Measurements from ENCODE around the gene ZNF22. TPM values are rescaled to one million over a fixed set of nuclear protein-coding genes. Genes with fewer than 3 reads are reported as not detected.

Gene ZNF22
- total RNA-seq, 1 experiment from 2014 or later, result 14.6 TPM

- H3K4me3 ChIP-seq (ENCODE audit: low read depth in 2 of 2, low read length in 2 of 2), result peak overlapping the region; percentile 46 to 65
- POLR2A ChIA-PET, result no interaction called here
- H3K27me3 ChIP-seq (ENCODE audit: control insufficient read depth, insufficient read depth, low read length), result no peaks in the 10 kb centered on the region
- in situ Hi-C loops (cut with HindIII; ENCODE audit: low pct_unique_long_range_greater_than_20kb, low sequenced_read_pairs) (no loop called here), intact Hi-C loops (cut with micrococcal nuclease; ENCODE audit: unreplicated experiment) (loop anchor here (2.0 kb wide), 1 partner anchor 42 kb away; no protein-coding TSS in a partner anchor)
- CTCF ChIA-PET, result interaction anchor here (1.5 to 2.3 kb wide), 2 partner anchors 12 to 41 kb away, joined by 6 to 17 read pairs; no protein-coding TSS in a partner anchor
- DNase-seq (ENCODE audit: low read depth, low spot score) (no peak), ATAC-seq (peak; percentile 84)
- H3K4me1 ChIP-seq (ENCODE audit: control insufficient read depth, insufficient read depth, low read length), result peaks cover 57% of the 10 kb centered on the region
- peak overlapping the region; percentile 96 for H3K27ac ChIP-seq (ENCODE audit: low read length)
- H3K36me3 ChIP-seq (ENCODE audit: control insufficient read depth, insufficient read depth, low read length), result no peaks in the 10 kb centered on the region
- no TSS peak for BruUV-seq (replicated peaks)
- H3K9me3 ChIP-seq (ENCODE audit: control insufficient read depth, insufficient read depth, low read depth, low read length), result no peaks in the 10 kb centered on the region
- TF ChIP-seq POLR2AphosphoS5 (IDR thresholded peaks at IDR 0.05; ENCODE audit: low read depth, low read length) (peak; percentile 77), CTCF (IDR thresholded peaks at IDR 0.05) (peak; percentile 100), SIN3A (IDR thresholded peaks at IDR 0.05; ENCODE audit: borderline replicate concordance, insufficient read depth, low read depth, low read length) (0 out of 2 replicates have a peak, but pooled peaks have one; percentile 34), TCF7L2 (IDR thresholded peaks at IDR 0.05; ENCODE audit: low read depth, low read length) (peak; percentile 55)
- TF ChIP-seq, protein P1, sequence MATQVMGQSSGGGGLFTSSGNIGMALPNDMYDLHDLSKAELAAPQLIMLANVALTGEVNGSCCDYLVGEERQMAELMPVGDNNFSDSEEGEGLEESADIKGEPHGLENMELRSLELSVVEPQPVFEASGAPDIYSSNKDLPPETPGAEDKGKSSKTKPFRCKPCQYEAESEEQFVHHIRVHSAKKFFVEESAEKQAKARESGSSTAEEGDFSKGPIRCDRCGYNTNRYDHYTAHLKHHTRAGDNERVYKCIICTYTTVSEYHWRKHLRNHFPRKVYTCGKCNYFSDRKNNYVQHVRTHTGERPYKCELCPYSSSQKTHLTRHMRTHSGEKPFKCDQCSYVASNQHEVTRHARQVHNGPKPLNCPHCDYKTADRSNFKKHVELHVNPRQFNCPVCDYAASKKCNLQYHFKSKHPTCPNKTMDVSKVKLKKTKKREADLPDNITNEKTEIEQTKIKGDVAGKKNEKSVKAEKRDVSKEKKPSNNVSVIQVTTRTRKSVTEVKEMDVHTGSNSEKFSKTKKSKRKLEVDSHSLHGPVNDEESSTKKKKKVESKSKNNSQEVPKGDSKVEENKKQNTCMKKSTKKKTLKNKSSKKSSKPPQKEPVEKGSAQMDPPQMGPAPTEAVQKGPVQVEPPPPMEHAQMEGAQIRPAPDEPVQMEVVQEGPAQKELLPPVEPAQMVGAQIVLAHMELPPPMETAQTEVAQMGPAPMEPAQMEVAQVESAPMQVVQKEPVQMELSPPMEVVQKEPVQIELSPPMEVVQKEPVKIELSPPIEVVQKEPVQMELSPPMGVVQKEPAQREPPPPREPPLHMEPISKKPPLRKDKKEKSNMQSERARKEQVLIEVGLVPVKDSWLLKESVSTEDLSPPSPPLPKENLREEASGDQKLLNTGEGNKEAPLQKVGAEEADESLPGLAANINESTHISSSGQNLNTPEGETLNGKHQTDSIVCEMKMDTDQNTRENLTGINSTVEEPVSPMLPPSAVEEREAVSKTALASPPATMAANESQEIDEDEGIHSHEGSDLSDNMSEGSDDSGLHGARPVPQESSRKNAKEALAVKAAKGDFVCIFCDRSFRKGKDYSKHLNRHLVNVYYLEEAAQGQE (IDR thresholded peaks at IDR 0.05; ENCODE audit: insufficient read depth in 1 of 2, low read depth in 2 of 2, low read length in 1 of 2), result no peak
These were observed 25.9 kb upstream of the ZNF22 start for GRCh38 chr10:44974628-44975430.

DNA sequence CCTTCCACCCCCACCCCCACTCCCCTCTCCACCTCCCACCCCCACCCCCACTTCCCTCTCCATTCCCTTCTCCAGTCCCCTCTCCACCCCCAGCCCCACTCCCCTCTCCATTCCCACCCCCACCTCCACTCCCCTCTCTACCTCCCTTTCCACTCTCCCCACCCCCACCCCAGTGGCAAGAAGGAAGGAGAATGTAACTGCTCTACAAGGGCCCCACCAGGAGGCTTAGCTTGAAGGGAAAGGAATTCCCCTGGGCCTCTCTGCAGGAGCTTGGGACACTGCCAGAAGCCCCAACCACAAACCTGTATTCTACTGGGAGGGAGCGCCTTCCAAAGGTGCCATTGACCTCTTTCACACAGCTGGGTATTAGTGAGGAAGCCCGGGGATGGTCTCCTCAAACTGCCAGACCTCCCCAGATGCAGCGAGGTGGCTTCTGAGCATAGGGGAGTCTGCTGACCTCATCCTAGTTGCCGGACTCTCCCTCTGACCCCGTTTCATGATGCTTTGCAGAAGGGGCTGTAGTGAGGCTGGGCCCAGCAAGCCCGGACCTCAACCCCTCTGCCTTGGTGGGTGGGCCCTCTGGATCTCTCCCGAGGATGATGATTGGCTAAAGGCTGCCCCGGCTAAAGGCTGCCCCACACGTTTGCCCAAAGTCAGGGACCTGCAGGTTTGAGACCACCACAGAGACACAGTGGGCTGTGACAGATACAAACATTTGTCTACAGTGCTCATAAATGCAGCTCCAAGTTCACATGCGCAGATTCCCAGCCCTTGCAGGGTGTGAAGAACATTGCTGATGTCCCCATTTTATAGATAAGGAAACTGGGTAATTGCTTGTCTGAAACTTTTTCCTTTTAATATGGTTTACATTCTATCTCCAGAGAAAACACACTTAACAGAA lies 25.0 kb upstream of the ZNF22 start:
- no peaks in the 10 kb centered on the region for H3K27me3 ChIP-seq (ENCODE audit: control insufficient read depth, insufficient read depth, low read length)
- intact Hi-C loops (cut with micrococcal nuclease; ENCODE audit: unreplicated experiment) (loop anchor here (2.0 kb wide), 1 partner anchor 43 kb away; no protein-coding TSS in a partner anchor), in situ Hi-C loops (cut with HindIII; ENCODE audit: low pct_unique_long_range_greater_than_20kb, low sequenced_read_pairs) (no loop called here)
- ATAC-seq (peak; percentile 44), DNase-seq (ENCODE audit: low read depth, low spot score) (no peak)
- ChIA-PET POLR2A (interaction anchor here (0.6 to 0.7 kb wide), 3 partner anchors 10 to 588 kb away, joined by 3 to 11 read pairs (median 4); no protein-coding TSS in a partner anchor), CTCF (interaction anchor here (0.7 to 2.3 kb wide), 3 partner anchors 13 to 44 kb away, joined by 4 to 17 read pairs (median 6); no protein-coding TSS in a partner anchor)
- no peak for TF ChIP-seq CTCF (IDR thresholded peaks at IDR 0.05)
- no peak for TF ChIP-seq SIN3A (IDR thresholded peaks at IDR 0.05; ENCODE audit: borderline replicate concordance, insufficient read depth, low read depth, low read length)
- TF ChIP-seq, protein P1 (IDR thresholded peaks at IDR 0.05; ENCODE audit: insufficient read depth in 1 of 2, low read depth in 2 of 2, low read length in 1 of 2), result no peak
- TF ChIP-seq POLR2AphosphoS5 (IDR thresholded peaks at IDR 0.05; ENCODE audit: low read depth, low read length), result peak; percentile 73
- H3K9me3 ChIP-seq (ENCODE audit: control insufficient read depth, insufficient read depth, low read depth, low read length), result no peaks in the 10 kb centered on the region
- H3K27ac ChIP-seq (ENCODE audit: low read length), result peak overlapping the region; percentile 76
- BruUV-seq (replicated peaks), result no TSS peak
- H3K4me1 ChIP-seq (ENCODE audit: control insufficient read depth, insufficient read depth, low read length), result peaks cover 65% of the 10 kb centered on the region
- no peaks in the 10 kb centered on the region for H3K36me3 ChIP-seq (ENCODE audit: control insufficient read depth, insufficient read depth, low read length)
- peak overlapping the region in 1 of 2 experiments; percentile 83; a peak in 2 of 4 replicates for H3K4me3 ChIP-seq (ENCODE audit: low read depth in 2 of 2, low read length in 2 of 2)
